ENCODE data around the gene PAX7.

DNA sequence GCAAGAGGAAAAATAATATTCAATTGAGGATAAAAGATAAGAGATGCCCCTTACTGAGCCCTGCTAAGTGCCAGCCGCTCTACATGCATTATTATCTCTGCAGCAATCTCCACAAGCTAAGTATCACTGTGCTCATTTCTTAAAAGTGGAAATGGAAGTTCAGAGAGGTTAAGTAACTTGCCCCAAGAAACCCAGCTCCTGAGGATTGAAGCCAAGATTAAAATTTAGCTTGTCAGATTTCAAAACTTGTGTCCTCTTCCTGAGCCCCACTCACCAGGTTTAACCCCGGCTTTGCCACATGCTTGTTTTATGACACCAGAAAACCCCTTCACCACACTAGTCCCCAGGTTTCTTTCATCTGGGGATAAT, 11.2 kb upstream of the PAX7 start:
- TF ChIP-seq, protein P1, sequence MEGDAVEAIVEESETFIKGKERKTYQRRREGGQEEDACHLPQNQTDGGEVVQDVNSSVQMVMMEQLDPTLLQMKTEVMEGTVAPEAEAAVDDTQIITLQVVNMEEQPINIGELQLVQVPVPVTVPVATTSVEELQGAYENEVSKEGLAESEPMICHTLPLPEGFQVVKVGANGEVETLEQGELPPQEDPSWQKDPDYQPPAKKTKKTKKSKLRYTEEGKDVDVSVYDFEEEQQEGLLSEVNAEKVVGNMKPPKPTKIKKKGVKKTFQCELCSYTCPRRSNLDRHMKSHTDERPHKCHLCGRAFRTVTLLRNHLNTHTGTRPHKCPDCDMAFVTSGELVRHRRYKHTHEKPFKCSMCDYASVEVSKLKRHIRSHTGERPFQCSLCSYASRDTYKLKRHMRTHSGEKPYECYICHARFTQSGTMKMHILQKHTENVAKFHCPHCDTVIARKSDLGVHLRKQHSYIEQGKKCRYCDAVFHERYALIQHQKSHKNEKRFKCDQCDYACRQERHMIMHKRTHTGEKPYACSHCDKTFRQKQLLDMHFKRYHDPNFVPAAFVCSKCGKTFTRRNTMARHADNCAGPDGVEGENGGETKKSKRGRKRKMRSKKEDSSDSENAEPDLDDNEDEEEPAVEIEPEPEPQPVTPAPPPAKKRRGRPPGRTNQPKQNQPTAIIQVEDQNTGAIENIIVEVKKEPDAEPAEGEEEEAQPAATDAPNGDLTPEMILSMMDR (conservative IDR thresholded peaks at IDR 0.05) = no peak
- no peak for TF ChIP-seq ZFX (IDR thresholded peaks at IDR 0.05)

All from C4-2B (cell line).